GM21786 (cell line): ENCODE data around the gene RARA.

ENCODE experiments used
- ATAC-seq: cut with Tn5 transposase; IDR thresholded peaks from one replicate; pipeline ENCODE4 v1.9.1; 2021; ENCODE audit not compliant: unreplicated experiment

Gene RARA

DNA sequence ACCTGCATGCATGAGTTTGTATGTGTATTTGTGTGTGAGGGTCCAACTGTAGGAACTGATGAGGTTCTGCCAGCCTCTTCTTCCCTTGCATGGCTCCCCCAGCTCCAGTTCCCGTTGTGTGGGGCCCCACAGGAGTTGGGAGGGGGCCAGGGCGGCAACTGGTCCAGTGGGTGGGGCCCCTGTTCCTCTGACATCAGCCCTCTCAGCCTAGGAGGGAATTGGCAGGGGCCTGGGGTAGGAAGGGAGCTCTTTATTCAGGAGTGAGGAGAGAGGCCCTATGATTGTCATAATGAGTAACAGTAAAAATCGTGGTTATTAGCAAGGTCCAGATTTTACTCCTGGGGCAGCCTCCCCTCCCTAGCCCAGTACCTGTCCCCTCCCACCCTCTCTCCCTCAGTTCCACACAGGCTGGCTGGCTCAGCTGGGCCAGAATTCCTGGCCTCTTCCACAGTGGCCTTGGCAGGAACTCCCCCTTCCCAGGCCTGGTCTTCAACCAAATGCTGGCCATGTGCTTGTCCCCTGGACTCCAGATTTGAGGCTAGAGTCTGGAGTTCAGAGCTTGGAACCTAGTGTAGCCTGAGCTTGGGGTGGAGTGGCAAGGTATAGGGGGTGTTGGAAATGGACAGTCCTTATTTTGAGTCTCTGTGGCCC lies 18.9 kb downstream of the RARA start:
- ATAC-seq: no peak

- no peak for ATAC-seq
Measured at GRCh38 chr17:40328386-40328766, 19.4 kb downstream of the RARA start.

- no peak for ATAC-seq
Measured at GRCh38 chr17:40329839-40330794, 21.1 kb downstream of the RARA start.

DNA sequence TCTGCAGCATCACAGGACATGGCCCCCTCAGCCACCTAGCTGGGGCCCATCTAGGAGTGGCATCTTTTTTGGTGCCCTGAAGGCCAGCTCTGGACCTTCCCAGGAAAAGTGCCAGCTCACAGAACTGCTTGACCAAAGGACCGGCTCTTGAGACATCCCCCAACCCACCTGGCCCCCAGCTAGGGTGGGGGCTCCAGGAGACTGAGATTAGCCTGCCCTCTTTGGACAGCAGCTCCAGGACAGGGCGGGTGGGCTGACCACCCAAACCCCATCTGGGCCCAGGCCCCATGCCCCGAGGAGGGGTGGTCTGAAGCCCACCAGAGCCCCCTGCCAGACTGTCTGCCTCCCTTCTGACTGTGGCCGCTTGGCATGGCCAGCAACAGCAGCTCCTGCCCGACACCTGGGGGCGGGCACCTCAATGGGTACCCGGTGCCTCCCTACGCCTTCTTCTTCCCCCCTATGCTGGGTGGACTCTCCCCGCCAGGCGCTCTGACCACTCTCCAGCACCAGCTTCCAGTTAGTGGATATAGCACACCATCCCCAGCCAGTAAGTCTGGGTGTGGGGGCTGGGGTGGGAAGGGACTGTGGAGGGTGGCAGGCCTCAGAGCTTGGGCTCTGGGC lies 22.0 kb downstream of the RARA start:
- ATAC-seq: no peak

DNA sequence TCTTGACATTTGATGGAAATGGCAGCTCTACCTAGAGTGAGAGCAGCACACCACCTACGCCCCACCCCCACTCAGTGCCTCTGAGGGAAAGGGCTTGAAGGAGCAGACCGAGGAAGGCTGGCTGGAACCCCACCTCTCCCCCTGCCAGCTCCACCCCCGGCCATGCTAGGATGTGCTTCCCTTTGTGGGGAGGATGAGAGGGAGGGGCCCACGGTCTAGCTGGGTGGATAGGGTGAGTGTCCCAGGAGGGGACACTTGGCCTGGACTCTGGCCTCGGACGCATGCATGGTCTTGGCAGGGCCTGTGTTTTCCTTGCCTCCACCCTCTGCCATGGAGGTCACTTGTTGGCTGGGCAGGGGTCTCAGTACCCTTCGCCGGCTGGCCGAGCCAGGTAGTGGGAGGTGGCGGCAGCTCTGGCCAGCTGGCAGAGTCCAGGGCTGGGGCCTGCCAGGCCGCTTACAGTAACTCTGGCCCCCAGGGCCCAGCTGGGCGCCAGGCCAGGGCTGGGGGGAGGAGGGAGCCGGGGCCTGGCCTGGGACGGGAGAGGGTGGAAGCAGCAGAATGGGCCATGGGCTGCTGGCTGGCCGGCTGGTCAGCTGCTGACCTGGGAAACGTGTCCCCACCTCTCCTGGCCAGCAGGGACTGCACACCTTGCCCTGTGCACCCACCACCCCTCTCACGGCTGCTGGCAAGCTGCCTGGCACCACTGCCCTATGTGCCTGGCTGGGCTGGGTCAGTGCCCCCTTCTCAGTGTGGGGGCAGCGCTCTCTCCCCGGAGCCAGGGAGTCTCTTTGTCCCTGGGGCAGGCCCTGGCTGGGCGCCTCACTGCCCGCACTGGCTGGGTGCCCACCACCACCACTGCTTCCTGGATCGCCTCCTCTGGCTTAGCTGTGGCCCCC lies 23.0 kb downstream of the RARA start:
- ATAC-seq: no peak

DNA sequence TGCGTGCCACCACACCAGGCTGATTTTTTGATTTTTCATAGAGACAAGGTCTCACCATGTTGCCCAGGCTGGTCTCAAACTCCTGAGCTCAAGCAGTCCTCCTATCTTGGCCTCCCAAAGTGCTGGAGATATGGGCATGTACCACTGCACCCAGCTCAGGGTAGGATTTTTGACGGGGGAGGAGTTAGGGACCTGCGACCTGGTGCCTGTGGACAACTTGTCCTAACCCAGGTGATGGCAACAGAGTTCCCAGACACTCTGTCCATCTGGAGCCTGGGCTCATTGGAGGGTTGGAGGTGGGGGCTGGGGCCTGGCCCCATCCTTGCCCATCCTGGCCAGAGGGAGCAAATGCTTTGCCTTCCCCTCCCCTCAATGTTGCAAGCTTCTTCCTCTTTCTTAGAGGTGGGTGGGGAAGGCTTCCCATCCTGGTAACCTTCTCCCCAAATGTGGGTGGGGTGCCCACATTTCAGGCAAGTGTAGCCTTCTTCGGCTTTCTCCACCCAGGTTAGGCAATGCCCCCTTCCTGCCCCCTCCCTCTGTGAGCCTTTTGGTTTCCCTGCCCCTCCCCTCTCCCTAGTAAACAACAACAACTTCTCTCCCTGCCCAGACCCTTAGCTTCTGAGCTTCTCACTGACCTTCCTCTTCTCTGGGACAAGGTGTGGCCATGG lies 24.9 kb downstream of the RARA start:
- ATAC-seq: no peak

- no peak for ATAC-seq
Measured at GRCh38 chr17:40335620-40336019, 26.6 kb downstream of the RARA start.

- no peak for ATAC-seq
Measured at GRCh38 chr17:40337351-40337750, 28.4 kb downstream of the RARA start.

- no peak for ATAC-seq
Measured at GRCh38 chr17:40338058-40338457, 29.1 kb downstream of the RARA start.

GRCh38 chr17:40338941-40339649 lies 30.1 kb downstream of the RARA start:
- no peak for ATAC-seq

- no peak for ATAC-seq
Measured at GRCh38 chr17:40340327-40340726, 31.3 kb downstream of the RARA start.

DNA sequence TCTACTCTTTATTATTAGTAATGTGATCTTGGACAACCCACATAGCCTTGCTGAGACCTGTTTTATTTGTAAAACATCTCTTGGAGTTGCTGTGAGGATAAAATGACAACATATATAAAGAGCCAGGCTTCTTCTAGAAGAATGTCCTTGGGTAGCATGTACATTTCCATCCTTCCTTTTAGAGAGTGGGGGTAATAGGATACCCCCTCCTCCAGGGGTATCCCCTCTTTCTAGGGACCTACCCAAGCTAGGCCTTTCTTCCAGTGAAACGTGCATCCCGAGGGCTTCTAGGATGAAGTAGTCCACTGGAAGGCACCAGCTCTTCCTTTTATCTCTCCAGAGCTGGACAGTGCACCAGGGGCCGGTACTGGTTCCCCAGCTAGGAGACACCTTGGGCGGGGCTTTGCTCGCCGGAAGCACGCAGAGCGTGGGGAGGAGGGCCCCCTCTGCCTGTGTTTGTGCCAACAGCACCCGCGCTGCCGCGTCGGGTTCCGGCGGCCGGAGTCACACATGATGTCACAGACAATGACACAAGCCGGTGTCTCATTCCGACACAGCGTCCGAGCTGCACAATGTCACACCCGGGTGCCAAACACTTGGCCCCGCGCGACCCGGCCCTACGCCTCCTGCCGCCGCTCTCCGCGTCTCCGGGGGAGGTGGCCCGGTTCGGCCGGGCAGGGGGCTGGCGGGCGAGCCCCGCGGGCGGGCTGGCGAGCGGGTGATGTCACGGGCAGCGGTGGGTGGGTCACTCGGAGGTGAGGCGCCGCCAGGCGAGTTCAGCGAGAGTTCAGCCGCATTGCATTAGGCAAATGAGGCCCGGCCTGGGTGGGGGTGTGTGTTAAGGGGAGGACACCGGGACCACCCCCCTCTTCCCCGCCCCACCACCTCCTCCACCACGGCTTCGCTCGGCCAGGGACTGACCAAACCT lies 32.2 kb downstream of the RARA start:
- peak; percentile 59 for ATAC-seq

GRCh38 chr17:40341808-40342503 lies 33.0 kb downstream of the RARA start:
- ATAC-seq: no peak

DNA sequence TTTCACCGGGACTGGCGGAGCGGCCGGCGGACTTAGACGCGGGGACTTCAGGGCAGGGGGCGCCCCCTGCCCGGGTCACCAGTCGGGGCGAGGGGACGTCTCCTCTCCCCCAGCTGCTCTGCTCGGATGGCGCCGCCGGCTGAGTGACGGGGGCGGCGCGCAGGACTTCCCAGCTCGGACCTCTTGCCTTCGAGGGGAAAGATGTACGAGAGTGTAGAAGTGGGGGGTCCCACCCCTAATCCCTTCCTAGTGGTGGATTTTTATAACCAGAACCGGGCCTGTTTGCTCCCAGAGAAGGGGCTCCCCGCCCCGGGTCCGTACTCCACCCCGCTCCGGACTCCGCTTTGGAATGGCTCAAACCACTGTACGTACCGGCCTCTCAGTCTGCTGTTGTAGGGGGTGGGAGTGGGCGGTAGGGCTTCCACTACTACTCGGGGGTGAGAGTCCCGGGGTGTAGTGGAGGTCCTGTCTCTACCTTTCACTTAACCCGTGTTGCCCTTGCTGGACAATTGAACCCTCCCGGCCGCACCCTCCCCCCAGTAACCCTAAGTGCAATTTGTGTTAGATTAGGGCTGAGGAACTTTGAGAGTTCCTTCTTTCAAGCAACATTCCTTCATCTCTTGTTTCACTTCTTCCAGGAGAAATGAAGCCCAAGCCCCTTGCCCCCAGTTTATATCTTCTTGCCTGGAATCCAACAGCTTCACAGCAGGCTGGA lies 33.7 kb downstream of the RARA start:
- ATAC-seq: no peak

DNA sequence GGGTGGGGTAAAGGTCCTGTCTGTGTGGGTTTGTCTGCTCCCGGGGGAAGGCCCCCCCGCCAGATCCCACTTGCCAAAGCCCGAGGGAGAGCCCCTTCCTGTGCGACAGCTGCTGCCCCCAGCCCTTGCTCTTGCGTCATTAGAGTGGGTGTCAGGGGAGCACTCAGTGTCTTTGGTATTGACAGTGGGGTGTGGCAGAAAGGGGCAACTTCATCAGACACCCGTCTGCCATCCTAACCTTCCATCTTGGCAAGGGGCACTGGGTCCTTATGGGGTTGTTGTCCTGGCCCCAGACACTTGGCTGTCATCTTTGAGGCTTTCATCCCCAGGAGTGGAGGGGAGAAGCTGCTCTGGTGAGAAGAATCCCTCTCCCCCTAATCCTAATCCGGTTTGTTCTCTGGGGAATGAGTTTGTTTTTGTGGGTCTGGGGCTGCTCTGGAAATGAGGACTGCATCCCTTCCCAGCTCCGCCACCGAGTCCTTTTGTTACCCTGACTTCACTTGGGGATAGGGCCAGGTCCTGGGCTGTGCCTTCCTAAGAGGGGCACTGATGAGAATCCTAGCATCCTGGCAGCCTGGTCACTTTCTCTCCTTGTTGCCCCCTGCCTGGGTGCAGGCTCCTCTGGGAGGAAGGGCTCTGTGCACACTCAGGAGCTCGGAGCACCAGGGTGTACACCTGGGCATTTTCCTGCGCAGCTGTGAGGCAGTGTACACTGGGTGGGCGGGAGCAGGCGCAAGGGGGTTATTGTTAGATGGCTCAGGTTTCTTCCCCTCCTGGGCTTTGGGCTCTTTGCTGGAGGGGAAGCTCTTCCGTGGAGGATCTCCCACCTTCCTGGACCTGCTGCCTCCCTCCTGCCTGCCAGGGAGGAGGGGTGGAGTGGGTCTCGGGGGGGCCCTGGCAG lies 34.5 kb downstream of the RARA start:
- ATAC-seq: no peak

- no peak for ATAC-seq
Measured at GRCh38 chr17:40344421-40345160, 35.6 kb downstream of the RARA start.
